HL-60/S4 treated with retinoic acid at 250 ng/mL for 4 days and 3 days (cell line): Measurements from ENCODE around the gene MYCBP.

Source experiments
- in situ Hi-C: fragments of 300-500 bp; cut with MboI; formaldehyde crosslinking; loops from 2 replicates; pipeline ENCODE4 v1.7.0; 2022; ENCODE audit warnings: low sequenced_read_pairs

Gene MYCBP

DNA sequence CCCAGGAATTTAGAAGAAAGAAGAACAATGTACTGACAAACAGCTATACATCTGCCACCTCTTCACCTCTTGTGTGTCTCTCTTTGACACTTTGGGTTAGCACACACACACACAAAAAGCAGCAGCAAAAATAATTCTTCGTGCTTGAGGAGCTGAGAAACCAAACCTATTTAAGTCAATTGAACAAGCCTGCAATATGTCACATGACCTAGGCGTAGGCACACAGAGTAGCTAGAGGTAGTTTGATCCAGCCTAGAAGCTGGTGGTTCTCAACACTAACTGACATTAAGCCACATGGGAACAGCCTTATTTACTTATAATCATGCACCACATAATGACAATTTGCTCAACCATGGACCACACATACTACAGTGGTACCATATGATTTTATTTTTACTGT, 45.8 kb downstream of the MYCBP start:
- in situ Hi-C loops = loop anchor here (25.0 kb wide), 1 partner anchor 940 kb away; no protein-coding TSS in a partner anchor

DNA sequence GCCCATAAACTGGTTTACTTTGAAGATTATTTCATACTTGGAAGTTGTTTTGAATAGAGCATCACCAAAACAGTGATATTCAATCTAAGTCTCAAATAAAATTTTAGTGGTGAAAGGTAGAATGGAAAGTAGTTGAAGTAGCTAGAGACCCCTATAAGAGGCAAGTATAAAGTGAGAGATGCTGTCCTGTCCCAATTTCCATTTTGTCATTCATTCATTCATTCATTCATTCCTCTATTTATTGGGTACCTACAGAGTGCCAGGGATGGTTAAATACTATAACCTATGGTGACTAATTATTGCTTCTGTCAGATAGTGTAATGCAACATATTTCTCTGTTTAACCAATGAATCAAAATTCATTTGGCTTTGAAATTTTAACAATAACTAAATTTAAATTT, 46.3 kb downstream of the MYCBP start:
- in situ Hi-C loops = loop anchor here (25.0 kb wide), 1 partner anchor 940 kb away; no protein-coding TSS in a partner anchor

DNA sequence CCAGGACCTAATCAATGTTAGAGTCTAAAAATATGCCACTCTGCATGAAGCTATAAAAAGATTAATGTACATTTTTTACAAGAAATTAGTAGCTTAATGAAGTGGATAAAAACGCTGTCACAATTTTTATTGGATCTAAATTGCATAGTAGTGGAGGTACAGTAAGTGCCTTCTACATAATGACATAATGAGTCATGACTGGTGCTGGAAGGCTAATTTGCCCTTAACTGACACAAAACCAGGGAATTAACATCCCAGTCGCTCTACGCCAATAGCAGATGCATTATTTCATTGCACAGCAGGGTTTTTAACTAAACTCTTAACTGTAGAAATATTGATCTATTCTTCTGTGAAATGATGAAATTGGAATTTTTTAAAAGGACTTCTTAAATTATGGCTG, 46.9 kb downstream of the MYCBP start:
- in situ Hi-C loops = loop anchor here (25.0 kb wide), 1 partner anchor 939 kb away; no protein-coding TSS in a partner anchor

DNA sequence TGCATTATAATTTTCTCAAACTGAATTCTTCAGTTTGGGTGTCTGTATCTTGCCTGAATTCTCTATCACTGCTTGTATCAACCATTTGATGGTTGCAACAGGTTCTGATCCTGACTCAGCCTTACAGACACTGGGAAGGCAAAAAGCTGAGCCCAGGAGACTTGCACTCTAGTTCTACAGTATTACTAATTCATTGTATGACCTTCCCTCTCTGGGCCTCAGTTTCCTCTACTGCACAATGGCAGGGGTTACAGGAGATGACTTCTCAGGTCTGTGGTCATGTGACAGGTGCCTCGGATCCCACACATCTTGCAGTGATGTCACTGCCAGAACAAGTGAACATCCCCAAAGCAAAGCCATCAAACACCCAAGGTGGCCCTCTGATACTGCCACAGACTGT, 52.3 kb downstream of the MYCBP start:
- in situ Hi-C loops = no loop called here

DNA sequence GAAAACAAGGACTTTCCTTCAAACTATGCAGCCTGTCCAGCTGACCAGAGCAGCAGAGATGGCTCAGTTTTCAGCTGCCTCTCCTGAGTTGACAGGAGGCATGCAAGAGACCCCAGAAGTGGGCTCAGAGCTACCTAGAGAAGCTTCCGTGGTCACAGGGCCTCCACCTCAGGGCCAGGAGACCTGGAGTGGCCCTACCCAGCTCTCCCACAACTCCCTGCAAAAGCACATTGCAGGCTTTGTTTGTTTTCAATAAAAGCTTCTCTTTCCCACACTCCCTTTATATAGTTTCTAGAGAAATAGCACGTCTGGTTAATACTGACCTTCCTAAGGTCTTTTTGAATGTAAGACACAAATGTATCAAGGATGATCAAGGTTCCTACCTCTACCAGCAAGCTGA, 53.6 kb downstream of the MYCBP start:
- in situ Hi-C loops = no loop called here

DNA sequence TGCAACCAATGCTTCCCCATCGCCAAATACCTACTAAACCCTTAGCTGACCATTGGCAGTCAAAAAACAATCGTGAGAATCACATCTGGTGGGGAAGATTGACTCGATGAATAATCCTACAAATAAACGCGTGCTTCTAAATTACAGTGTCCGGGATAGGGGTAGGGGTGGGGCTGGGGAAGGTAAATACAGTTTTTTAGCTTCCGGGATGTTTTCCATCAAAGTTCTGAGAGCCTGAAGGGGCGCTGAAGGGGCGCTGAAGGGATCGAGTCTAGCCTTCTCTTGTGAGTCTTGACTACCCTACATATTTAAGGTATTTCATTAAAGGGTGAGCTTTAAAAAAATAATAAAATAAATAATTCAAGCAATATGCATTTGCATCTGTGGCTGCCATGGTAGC, 54.1 kb downstream of the MYCBP start:
- in situ Hi-C loops = no loop called here

DNA sequence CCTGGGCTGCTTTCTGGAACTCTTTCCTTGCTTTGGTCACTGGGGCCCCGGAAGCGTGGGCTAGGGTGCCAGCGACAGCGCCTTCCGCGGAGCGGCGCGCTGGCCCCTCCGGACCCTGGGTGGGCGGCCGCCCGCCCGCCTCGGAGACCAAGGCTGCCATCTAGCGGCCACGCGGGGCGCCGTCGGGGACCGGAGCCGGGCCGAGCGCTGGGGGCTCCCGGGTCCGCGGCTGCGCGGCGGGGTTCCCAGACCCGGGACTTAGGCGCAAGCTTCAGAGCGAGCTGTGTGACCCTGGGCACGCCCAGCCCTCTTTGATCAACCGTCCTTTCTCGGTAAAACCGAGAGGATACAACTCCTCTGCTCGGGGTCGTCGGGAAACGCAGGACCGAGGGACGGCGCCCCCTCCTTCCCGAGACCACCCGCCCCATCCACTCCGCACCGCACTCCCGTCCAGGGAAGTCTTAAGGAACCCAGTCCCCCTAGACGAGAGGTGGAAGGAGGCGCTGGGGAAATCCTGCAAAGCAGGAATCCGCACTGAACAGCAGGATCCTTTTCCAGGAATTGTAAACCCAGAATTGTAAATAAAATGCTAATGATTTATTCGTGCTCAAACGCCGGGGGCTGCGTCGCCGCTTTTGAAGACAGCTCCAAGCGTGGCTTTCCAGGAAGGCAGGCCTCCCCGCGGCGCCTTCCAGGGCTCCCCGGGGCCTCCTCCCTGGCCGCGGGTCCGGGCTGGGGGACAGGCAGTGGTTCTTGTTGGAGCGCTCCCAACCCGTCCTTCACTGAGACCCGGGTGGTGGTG, 54.8 kb downstream of the MYCBP start:
- in situ Hi-C loops = no loop called here

DNA sequence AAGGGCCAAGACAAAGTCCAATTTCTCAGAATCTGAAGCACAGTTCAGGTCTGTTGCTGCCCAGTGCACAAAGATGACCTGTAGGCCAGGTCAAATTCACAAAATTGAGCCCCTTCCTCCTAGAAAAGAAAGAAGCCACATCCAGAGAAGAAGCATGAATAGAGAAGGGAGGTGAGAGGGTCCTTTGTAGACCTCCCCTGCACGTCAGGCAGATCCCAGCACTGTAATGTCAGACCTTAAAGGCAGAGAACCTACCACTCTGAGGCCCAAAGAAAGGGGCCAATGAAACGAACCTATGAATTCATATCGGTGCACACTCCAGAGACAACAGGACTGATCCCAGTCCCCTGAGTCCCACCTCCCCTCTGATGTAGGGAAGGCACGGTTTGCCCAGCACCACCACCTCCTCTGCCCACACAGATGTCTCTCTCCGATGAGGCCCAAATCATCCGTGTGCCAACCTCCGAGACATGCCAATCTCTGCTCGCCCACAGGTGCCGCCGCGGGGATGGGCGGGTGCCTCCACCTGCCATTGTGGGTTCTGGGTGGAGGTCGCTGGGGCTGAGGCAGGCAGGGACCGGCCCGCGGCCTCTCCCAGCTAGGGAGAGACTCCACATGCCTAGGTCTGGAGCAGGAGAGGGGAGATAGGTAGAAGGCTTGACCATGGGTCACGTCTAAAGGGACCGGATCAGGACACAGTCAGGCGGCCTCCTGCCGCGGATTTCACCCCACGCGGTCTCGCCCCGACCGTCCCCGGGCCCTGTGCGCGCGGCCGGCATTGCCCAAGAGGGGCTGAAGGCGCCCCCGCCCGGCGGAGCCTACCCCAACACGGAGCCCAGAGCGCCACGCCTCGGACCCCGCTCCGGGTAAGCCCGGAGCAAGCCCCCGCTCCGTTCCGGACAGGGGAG, 55.6 kb downstream of the MYCBP start:
- in situ Hi-C loops = no loop called here

DNA sequence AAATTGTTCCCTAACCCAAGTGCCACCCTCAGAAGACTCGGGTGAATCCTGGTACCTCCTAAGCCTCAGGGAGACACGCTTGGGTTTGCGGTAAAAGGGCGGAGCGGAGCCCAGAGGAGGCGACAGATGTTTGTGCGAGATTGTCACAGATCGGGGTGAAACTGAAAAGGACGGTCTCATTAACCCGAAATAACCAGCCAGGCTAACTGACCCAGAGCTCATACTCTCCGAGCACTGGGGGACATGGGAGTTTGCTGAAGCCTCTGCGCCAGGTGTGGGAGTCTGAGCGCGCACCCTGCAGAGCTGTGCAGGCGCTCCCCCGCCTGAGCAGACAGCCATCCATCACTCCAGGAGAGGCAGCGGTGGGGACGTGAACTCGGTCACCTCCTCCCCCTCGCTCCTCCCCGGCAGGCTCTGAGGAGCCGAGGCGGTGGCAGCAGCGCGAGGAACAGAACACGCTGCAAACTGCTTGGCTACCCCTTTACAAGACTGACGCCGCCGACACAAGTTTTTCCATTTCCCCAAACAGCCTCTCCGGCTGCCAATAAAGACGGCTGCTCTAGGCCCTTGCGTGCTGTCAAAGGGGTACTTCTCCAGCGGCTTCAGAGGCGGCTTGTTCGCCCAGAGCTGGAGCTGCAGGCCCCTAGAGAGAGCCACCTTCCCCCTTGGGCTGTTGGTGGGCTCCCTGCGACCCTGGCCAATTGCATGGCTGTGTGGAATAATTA, 57.1 kb downstream of the MYCBP start:
- in situ Hi-C loops = no loop called here

DNA sequence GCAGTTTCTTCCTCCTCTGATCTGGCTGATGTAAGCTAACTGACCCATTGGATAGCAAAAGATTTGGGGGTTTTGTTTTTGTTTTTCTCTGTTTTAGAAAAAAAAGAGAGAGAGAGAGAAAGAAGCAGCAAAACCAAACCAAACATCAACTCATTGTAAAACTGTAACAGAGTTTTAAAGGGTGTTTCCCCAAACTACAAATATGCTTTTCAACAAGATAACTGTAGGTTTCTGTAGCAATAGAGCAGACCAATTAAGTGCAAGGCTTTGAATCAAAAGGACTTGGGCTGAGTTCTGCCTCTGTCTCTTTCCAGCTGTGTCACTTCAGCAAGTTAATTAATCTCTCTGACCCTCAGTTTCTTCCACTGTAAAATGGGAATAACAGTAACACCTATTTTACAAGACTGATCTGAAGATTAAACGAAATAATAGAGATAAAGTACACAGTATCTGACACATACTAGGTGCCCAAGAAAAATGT, 58.1 kb downstream of the MYCBP start:
- in situ Hi-C loops = no loop called here

DNA sequence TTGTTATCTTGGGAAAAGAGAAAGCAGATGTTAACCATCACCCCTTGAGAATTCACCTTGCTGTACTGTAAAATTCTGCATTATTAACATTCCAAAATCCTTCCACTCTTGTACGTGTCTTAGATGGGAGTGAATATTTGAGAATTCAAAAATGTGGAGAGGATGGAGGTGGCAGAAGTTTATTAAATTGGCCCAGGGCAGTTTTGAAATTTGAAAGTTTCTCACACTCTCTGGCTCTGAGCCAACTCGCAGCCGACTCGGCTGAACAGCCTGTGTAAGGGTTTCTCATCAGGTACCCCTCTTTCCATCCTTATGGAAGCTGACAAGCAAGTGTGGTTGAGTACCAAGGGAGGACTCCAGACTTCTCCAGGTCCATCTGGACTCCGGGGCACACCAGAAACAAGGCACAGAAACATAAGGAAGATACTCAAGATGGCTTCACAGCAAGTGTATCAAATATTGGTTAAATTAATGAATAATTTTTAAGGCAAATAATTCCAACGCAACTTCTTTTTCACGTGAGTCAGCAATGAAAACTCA, 58.6 kb downstream of the MYCBP start:
- in situ Hi-C loops = no loop called here

DNA sequence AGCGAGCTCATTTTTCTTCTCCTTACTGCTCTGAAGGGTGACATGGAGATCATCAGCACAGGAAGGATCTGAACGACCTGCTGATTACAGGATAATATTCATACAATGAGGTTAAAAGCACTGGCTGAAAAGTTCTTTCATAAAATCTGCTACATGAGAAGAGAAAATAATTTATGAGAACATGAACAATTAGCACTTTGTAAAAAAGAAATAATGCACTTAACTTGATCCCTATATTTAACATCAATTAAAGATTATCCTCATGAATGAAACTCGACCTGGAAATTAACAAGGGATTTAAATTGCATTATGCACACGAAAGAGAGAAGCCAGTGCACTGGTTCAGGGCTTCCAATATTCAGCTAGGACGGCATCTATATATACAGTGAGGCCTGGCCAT, 60.2 kb downstream of the MYCBP start:
- in situ Hi-C loops = no loop called here
